Tibial nerve (tissue), 4 donors: Measurements from ENCODE around the gene NPR3.

Source experiments
- CTCF ChIP-seq, 5 experiments: fragments of 200-600 bp in 3 of 5; fragments of 450-650 bp in 2 of 5; sonication (generic) in 3 of 5; IDR thresholded peaks; one replicate each; pipeline ENCODE4 v1.5.1; 2016 to 2019; ENCODE audit warnings: antibody characterized with exemption in 5 of 5, mild to moderate bottlenecking in 3 of 5, moderate library complexity in 2 of 5
- EP300 ChIP-seq, 2 donors: sonication (generic); formaldehyde crosslinking; IDR thresholded peaks; one replicate each; pipeline ENCODE4 v1.6.1; 2017; ENCODE audit warnings: antibody characterized with exemption in 2 of 2, mild to moderate bottlenecking in 1 of 2
- POLR2A ChIP-seq, 2 donors: fragments of 450-650 bp; IDR thresholded peaks; one replicate each; pipeline ENCODE4 v1.6.1; 2017; ENCODE audit warnings: antibody characterized with exemption in 2 of 2, mild to moderate bottlenecking in 2 of 2, moderate library complexity in 2 of 2

DNA sequence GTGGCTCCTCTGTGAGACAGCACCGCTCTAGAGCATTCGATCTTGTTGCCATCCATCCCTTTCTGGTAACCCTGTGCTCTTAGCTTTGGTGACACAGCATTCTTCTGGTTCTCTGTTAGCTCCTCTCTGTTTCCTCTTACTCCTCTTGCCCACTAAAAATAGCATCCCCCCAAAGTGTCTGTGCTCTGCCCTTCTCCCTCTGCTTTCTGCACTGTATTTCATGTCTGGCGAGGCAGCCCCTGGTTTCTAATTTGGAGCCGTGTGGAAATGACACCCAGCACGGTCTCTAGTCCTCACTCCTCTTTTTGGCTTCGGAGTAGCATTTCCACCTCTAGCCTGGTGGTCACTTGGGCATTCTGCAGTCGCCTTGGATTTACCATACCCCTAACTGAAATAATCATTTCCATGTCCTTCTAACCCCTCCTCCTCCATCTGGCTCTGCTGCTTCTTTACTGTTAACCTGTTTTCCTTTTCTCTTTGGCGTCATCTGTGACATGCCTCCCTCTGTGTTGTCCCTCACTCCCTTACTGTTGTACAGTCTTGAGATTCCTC is 23.8 kb downstream of the NPR3 start:
- TF ChIP-seq CTCF (IDR thresholded peaks at IDR 0.05) (no peak), POLR2A (IDR thresholded peaks at IDR 0.05) (no peak), EP300 (IDR thresholded peaks at IDR 0.05) (no peak)
